Measurements from ENCODE around the gene RBPJL. TPM values are rescaled to one million over a fixed set of nuclear protein-coding genes. Genes with fewer than 3 reads are reported as not detected.

The RBPJL gene
- polyA plus RNA-seq, 4 donors = 0.06 TPM; not detected in 3

- DNase-seq (ENCODE audit: low read depth in 4 of 4, low spot score in 3 of 4) = no peak
Measured at GRCh38 chr20:45292343-45292742, 14.3 kb upstream of the RBPJL start.

- peak; percentile 51 to 76 (median 64) for DNase-seq (ENCODE audit: low read depth in 4 of 4, low spot score in 3 of 4)
Measured at GRCh38 chr20:45293041-45294002, 13.3 kb upstream of the RBPJL start.

GRCh38 chr20:45294003-45294368, 12.7 kb upstream of the RBPJL start:
- DNase-seq (ENCODE audit: low read depth in 4 of 4, low spot score in 3 of 4) = no peak

GRCh38 chr20:45294659-45295058, 12.0 kb upstream of the RBPJL start:
- DNase-seq (ENCODE audit: low read depth in 4 of 4, low spot score in 3 of 4) = no peak

GRCh38 chr20:45297786-45298497, 8.7 kb upstream of the RBPJL start:
- no peak for DNase-seq (ENCODE audit: low read depth in 4 of 4, low spot score in 3 of 4)

GRCh38 chr20:45299786-45300185, 6.9 kb upstream of the RBPJL start:
- no peak for DNase-seq (ENCODE audit: low read depth in 4 of 4, low spot score in 3 of 4)

DNA sequence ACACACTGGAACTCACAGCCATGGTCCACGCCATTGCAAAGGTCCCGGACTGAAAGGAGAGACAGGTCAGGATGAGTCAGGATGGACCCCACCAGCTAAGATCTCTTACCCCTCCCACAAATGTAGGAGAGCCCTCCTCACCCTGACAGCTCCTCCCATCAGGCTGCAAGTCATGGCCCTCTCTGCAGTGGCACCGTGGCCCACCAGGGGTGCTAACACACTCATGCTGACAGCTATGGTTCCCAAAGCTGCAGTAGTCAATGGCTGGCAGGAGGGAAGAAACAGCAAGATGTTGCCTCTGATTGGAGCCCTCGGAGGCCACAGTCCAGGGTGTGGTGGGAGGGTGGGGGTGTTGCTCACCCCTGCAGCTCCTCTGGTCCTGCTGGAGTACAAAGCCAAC, 5.7 kb upstream of the RBPJL start:
- DNase-seq (ENCODE audit: low read depth in 4 of 4, low spot score in 3 of 4) = no peak

DNA sequence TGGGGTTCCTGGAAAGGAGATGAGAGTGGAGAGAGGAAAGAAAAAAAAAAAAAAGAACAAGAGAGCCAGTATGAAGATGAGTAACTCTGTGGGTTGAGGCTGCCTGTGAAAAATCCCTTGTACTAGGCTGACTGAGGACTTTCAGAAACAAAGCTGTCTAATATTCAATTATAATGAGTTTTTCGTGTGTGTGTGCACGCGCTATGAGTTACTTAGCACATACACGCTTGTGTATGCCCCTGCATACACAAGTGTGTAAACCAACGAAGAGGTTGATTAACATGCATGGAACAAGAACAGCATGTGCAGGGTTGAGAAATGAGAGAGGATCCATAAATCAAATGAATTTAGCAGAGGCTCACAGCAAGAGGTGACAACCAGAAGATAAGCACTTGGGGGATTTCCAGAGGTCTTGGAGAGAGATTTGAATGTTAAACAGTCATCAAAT, 4.8 kb upstream of the RBPJL start:
- no peak for DNase-seq (ENCODE audit: low read depth in 4 of 4, low spot score in 3 of 4)

DNA sequence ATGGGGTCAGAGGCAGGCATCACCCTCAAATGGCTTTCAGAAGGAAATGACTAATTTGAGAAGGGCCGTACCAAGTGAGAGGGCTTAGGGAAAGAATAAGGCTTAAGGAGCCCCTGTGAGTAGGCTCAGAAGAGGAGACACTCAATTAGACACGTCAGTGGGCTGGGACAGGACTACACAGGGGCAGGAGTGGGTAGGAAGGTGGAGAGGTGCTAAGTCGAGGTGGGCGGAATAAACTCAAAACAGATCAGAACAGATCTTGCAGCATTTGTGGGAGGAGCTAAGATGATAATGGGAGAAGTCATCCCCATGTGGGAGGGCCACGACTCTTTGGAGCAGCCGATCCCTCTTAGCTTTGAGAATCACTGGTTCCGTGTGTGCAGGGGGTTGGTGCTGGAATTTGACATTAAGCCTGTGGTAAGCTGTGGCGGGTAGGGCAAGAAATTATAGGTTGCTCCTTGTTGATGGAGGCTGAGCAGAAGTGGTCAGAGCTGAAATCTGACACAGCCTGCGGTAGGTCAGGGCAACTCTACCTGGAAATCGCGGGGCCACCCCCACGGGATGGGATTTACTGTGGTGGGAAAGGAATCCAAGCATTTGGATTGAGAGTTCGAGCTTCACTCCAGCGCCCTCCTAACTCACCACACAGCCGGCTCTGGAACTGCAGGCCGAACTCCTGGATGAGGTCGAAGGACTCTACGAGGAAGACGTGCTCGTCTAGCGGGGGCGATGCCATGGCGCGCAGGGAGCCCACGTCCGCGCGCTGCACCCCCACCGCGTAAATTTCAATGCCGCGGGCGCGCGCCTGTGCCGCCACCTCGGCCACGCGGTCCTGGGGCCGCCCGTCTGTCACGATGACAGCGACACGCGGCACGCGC, 2.8 kb upstream of the RBPJL start:
- DNase-seq (ENCODE audit: low read depth in 4 of 4, low spot score in 3 of 4) = no peak

- no peak for DNase-seq (ENCODE audit: low read depth in 4 of 4, low spot score in 3 of 4)
Measured at GRCh38 chr20:45304464-45304999, 2.1 kb upstream of the RBPJL start.

- no peak for DNase-seq (ENCODE audit: low read depth in 4 of 4, low spot score in 3 of 4)
Measured at GRCh38 chr20:45305262-45305661, 1.4 kb upstream of the RBPJL start.

- peak in 1 of 4 donors; percentile 16 for DNase-seq (ENCODE audit: low read depth in 4 of 4, low spot score in 3 of 4)
Measured at GRCh38 chr20:45307076-45307640, 518 bp downstream of the RBPJL start.

GRCh38 chr20:45308117-45308778, 1.6 kb downstream of the RBPJL start, which contains the start of gene MATN4:
Gene MATN4, minus strand, starts transcription at chr20:45308299. Its CDS starts 2,717 bp downstream, at chr20:45305582.
- no peak for DNase-seq (ENCODE audit: low read depth in 4 of 4, low spot score in 3 of 4)

DNA sequence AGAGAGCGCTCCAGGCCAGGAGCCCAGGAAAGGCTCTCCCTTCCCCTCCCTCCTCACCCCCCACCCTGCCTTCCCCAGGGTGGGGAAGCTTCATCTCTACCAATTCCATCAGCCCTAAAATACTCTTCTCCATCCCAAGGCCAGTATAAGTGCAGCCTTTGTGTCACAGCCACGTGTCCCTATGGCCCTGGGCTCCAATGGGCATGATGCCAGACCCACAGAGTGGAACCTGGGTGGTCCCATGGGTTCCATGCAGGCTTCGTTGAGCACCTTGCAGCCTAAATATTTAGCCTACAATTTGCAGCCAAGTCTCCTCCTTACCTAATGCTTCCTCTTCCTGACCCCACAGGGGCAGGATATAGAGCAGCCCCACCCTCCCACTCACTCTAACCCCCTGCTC, 2.4 kb downstream of the RBPJL start:
- DNase-seq (ENCODE audit: low read depth in 4 of 4, low spot score in 3 of 4) = no peak

- DNase-seq (ENCODE audit: low read depth in 4 of 4, low spot score in 3 of 4) = peak in 1 of 4 donors; percentile 20
Measured at GRCh38 chr20:45311589-45312211, 5.1 kb downstream of the RBPJL start.

DNA sequence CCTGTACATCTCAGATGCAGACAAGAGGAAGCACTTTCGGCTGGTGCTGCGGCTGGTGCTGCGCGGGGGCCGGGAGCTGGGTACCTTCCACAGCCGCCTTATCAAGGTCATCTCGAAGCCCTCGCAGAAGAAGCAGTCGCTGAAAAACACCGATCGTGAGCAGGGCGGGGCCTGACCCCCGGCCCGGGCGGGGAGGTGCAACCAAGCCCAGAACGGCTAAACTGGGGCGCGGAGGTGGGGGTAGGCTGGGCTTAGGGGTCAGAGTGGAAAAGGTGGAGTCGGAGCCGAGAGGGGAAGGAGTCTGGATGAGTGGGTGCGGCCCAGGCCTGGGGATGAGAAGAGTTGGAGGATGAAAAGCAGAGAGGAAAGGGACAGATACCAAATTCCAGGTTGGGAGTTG, 5.6 kb downstream of the RBPJL start:
- no peak for DNase-seq (ENCODE audit: low read depth in 4 of 4, low spot score in 3 of 4)

GRCh38 chr20:45313065-45313695, 6.5 kb downstream of the RBPJL start:
- no peak for DNase-seq (ENCODE audit: low read depth in 4 of 4, low spot score in 3 of 4)

- no peak for DNase-seq (ENCODE audit: low read depth in 4 of 4, low spot score in 3 of 4)
Measured at GRCh38 chr20:45313943-45314342, 7.3 kb downstream of the RBPJL start.

DNA sequence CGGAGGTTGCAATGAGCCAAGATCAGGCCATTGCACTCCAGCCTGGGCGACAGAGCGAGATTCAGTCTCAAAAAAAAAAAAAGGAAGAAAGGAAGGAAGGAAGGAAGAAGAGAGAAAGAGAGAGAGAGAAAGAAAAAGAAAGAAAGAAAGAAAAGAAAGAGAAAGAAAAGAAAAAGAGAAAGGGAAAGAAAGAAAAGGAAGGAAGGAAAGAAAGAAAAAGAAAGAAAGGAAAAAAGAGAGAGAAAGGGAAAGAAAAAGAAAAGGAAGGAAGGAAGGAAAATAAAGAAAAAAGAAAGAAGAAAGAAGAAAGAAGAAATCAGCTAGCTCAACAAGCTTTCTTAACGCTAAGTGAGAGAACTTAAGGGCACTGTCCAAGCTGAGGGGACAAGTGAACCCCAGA, 9.0 kb downstream of the RBPJL start:
- no peak for DNase-seq (ENCODE audit: low read depth in 4 of 4, low spot score in 3 of 4)

Measured in right renal pelvis (tissue), 4 donors.